HepG2 (cell line): ENCODE data around the gene UBFD1. TPM values are rescaled to one million over a fixed set of nuclear protein-coding genes. Genes with fewer than 3 reads are reported as not detected.

Source experiments
- CTCF ChIP-seq: sonication (generic); formaldehyde crosslinking; IDR thresholded peaks from 2 replicates; pipeline ENCODE4 v1.5.0; 2020; ENCODE audit warnings: mild to moderate bottlenecking, missing genetic modification reagents, moderate library complexity
- DNMT3B ChIP-seq: conservative IDR thresholded peaks from 2 replicates; pipeline ENCODE4 v1.6.1; 2016; ENCODE audit warnings: missing biosample characterization, control low read depth
- GMEB1 ChIP-seq: sonication (generic); formaldehyde crosslinking; IDR thresholded peaks from 2 replicates; pipeline ENCODE4 v1.5.1; 2020; ENCODE audit warnings: missing genetic modification reagents, mild to moderate bottlenecking, borderline replicate concordance
- KDM4B ChIP-seq: sonication (generic); formaldehyde crosslinking; IDR thresholded peaks from 2 replicates; pipeline ENCODE4 v1.4.0; 2020; ENCODE audit warnings: missing genetic modification reagents
- KLF9 ChIP-seq: IDR thresholded peaks from 2 replicates; pipeline ENCODE4 v1.6.1; 2016; ENCODE audit warnings: low read depth
- MATR3 ChIP-seq: sonication (generic); formaldehyde crosslinking; IDR thresholded peaks from 2 replicates; pipeline ENCODE4 v1.4.0; 2020; ENCODE audit warnings: missing genetic modification reagents
- MTF2 ChIP-seq: sonication (generic); formaldehyde crosslinking; IDR thresholded peaks from 2 replicates; pipeline ENCODE4 v1.5.0; 2020; ENCODE audit warnings: missing genetic modification reagents, borderline replicate concordance
- NFIC ChIP-seq: IDR thresholded peaks from 2 replicates; pipeline ENCODE4 v1.6.1; 2012; ENCODE audit warnings: mild to moderate bottlenecking, low read length, inconsistent platforms
- PRDM15 ChIP-seq: sonication (generic); formaldehyde crosslinking; IDR thresholded peaks from 2 replicates; pipeline ENCODE4 v1.4.0; 2020; ENCODE audit warnings: missing genetic modification reagents
- RNF219 ChIP-seq: sonication (generic); formaldehyde crosslinking; IDR thresholded peaks from 2 replicates; pipeline ENCODE4 v1.5.0; 2020; ENCODE audit warnings: mild to moderate bottlenecking, missing genetic modification reagents
- SKI ChIP-seq: fragments of 450-650 bp; IDR thresholded peaks from one replicate; pipeline ENCODE4 v1.6.1; 2018; ENCODE audit warnings: mild to moderate bottlenecking; ENCODE audit not compliant: partially characterized antibody
- SMAD1 ChIP-seq: sonication (generic); formaldehyde crosslinking; IDR thresholded peaks from 2 replicates; pipeline ENCODE4 v1.4.0; 2020; ENCODE audit warnings: missing genetic modification reagents, low read depth, mild to moderate bottlenecking, borderline replicate concordance
- SOX6 ChIP-seq, 2 experiments: fragments of 450-650 bp in 1 of 2; sonication (generic) in 1 of 2; formaldehyde crosslinking in 1 of 2; IDR thresholded peaks; 2 replicates each; pipeline versions ENCODE4 v1.4.0 to v1.6.1; 2017 to 2020; ENCODE audit warnings: antibody characterized with exemption in 1 of 2, mild to moderate bottlenecking in 1 of 2, missing genetic modification reagents in 1 of 2
- ZBTB42 ChIP-seq: sonication (generic); formaldehyde crosslinking; IDR thresholded peaks from 2 replicates; pipeline ENCODE4 v1.5.0; 2020; ENCODE audit warnings: mild to moderate bottlenecking, missing genetic modification reagents
- ZBTB46 ChIP-seq: sonication (generic); formaldehyde crosslinking; IDR thresholded peaks from 2 replicates; pipeline ENCODE4 v1.4.0; 2020; ENCODE audit warnings: mild to moderate bottlenecking, missing genetic modification reagents, borderline replicate concordance
- ZNF3 ChIP-seq: IDR thresholded peaks from 2 replicates; pipeline ENCODE4 v1.7.0; 2017; ENCODE audit warnings: inconsistent platforms
- polyA plus RNA-seq, 8 experiments: library from polyadenylated mRNA; depleted of rRNA in 3 of 8; stranded (reverse) in 7 of 8; unstranded in 1 of 8; fragments of >200 nt; fragmentation: Illumina TruSeq in 4 of 8; extraction: Trizol in 4 of 8; gene quantifications; 2 replicates each; pipeline versions ENCODE4 v1.2.1 to v1.2.3, GENCODE V29; 2011 to 2016; ENCODE audit warnings: low read depth in 4 of 8, missing spikeins in 1 of 8, mixed read lengths in 1 of 8; ENCODE audit not compliant: insufficient read depth in 1 of 8
- total RNA-seq, 5 experiments: library from RNA; depleted of rRNA; stranded (reverse); fragments of >200 nt; fragmentation: Illumina TruSeq; extraction: Trizol; gene quantifications; 2 replicates each; pipeline ENCODE4 v1.2.3, GENCODE V29; 2016; ENCODE audit warnings: low read depth in 1 of 5

The UBFD1 gene
- total and polyA plus RNA-seq, 2 of the 13 experiments (the other 11 are each of a cell fraction or from before 2014, with no cell fraction given), result 100 to 111 TPM

GRCh38 chr16:23556881-23557778, at the start of gene UBFD1, which contains the start of gene EARS2 (continued):
- TF ChIP-seq CTCF (CRISPR knock-in tag), result peak; percentile 100
- peak; percentile 71; the same call in 1 of the 2 replicates for TF ChIP-seq MTF2 (CRISPR knock-in tag)
- TF ChIP-seq DNMT3B (CRISPR knock-in tag), result no peak; the same call in 1 of the 2 replicates
- 0 out of 2 replicates have a peak, but pooled peaks have one; percentile 85 for TF ChIP-seq RNF219
- peak; percentile 76 for TF ChIP-seq PRDM15
- TF ChIP-seq GMEB1 (CRISPR knock-in tag), result peak; percentile 89
- no peak for TF ChIP-seq SOX6 (IDR thresholded peaks at IDR 0.05)
- peak; percentile 91 for TF ChIP-seq SOX6 (CRISPR knock-in tag; IDR thresholded peaks at IDR 0.05)
- TF ChIP-seq ZBTB42 (CRISPR knock-in tag), result peak; percentile 53; the same call in 1 of the 2 replicates
- peak; percentile 41; the same call in 1 of the 2 replicates for TF ChIP-seq NFIC
- TF ChIP-seq SKI, result peak; percentile 86
- peak; percentile 100 for TF ChIP-seq SMAD1 (CRISPR knock-in tag)
- peak; percentile 93; the same call in 1 of the 2 replicates for TF ChIP-seq ZBTB46
- TF ChIP-seq KDM4B, result no peak; the same call in none of the 2 replicates
- TF ChIP-seq KLF9 (CRISPR knock-in tag), result peak; percentile 100
- TF ChIP-seq ZNF3, result peak; percentile 94
- no peak for TF ChIP-seq MATR3 (CRISPR knock-in tag)
